Measurements from ENCODE around the gene ADGRG3.

Gene ADGRG3

DNA sequence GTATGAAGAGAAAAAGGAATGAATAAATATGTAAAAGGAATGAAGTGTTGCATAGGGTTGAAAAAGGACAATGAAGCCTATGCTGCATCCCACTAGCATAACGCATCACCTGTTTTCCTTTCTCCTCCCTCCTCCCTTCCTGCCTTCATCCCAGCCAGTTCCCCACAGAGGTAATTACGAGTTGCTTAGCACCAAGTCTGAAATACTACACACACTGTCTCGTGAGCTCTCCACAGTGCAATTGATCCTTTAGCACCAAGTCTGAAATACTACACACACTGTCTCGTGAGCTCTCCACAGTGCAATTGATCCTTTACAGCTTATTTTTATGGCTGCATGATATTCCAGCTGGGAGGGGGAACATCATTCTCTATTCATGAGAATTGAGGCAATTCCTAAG, 25.4 kb downstream of the ADGRG3 start:
- CTCF ChIA-PET = interaction anchor here (0.6 to 0.8 kb wide), 2 partner anchors 12 to 110 kb away, joined by 3 to 4 read pairs; no protein-coding TSS in a partner anchor
- no peaks in the 10 kb centered on the region for H3K9me3 ChIP-seq (ENCODE audit: control insufficient read depth, insufficient read depth, low read depth, low read length)
- no peak for TF ChIP-seq TCF7L2 (IDR thresholded peaks at IDR 0.05; ENCODE audit: borderline replicate concordance, low read depth, low read length)
- TF ChIP-seq, protein P1, sequence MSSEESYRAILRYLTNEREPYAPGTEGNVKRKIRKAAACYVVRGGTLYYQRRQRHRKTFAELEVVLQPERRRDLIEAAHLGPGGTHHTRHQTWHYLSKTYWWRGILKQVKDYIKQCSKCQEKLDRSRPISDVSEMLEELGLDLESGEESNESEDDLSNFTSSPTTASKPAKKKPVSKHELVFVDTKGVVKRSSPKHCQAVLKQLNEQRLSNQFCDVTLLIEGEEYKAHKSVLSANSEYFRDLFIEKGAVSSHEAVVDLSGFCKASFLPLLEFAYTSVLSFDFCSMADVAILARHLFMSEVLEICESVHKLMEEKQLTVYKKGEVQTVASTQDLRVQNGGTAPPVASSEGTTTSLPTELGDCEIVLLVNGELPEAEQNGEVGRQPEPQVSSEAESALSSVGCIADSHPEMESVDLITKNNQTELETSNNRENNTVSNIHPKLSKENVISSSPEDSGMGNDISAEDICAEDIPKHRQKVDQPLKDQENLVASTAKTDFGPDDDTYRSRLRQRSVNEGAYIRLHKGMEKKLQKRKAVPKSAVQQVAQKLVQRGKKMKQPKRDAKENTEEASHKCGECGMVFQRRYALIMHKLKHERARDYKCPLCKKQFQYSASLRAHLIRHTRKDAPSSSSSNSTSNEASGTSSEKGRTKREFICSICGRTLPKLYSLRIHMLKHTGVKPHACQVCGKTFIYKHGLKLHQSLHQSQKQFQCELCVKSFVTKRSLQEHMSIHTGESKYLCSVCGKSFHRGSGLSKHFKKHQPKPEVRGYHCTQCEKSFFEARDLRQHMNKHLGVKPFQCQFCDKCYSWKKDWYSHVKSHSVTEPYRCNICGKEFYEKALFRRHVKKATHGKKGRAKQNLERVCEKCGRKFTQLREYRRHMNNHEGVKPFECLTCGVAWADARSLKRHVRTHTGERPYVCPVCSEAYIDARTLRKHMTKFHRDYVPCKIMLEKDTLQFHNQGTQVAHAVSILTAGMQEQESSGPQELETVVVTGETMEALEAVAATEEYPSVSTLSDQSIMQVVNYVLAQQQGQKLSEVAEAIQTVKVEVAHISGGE (tag by site-specific recombination; conservative IDR thresholded peaks at IDR 0.05; ENCODE audit: low read depth) = no peak
- no peak for TF ChIP-seq SP7 (tag by site-specific recombination; IDR thresholded peaks at IDR 0.05)
- TF ChIP-seq, protein P2, sequence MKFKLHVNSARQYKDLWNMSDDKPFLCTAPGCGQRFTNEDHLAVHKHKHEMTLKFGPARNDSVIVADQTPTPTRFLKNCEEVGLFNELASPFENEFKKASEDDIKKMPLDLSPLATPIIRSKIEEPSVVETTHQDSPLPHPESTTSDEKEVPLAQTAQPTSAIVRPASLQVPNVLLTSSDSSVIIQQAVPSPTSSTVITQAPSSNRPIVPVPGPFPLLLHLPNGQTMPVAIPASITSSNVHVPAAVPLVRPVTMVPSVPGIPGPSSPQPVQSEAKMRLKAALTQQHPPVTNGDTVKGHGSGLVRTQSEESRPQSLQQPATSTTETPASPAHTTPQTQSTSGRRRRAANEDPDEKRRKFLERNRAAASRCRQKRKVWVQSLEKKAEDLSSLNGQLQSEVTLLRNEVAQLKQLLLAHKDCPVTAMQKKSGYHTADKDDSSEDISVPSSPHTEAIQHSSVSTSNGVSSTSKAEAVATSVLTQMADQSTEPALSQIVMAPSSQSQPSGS (tag by site-specific recombination; IDR thresholded peaks at IDR 0.05; ENCODE audit: low read depth) = no peak
- no peak for TF ChIP-seq ZSCAN23 (tag by site-specific recombination; IDR thresholded peaks at IDR 0.05)
- no peak for TF ChIP-seq ZNF596 (tag by site-specific recombination; IDR thresholded peaks at IDR 0.05)
- no peak for TF ChIP-seq ZNF529 (tag by site-specific recombination; IDR thresholded peaks at IDR 0.05; ENCODE audit: insufficient replicate concordance)
- no peak for TF ChIP-seq ZNF138 (tag by site-specific recombination; IDR thresholded peaks at IDR 0.05; ENCODE audit: borderline replicate concordance)
- H3K36me3 ChIP-seq (ENCODE audit: control insufficient read depth in 2 of 2, insufficient read depth in 1 of 2, low read length in 2 of 2) = no peaks in the 10 kb centered on the region
- H3K4me3 ChIP-seq (ENCODE audit: low read depth, low read length) = no peak overlapping the region
- POLR2A ChIA-PET = no interaction called here
- H3K27ac ChIP-seq (ENCODE audit: extremely low read depth, low read depth, low read length) = no peak overlapping the region
- no peaks in the 10 kb centered on the region for H3K4me1 ChIP-seq (ENCODE audit: control insufficient read depth, insufficient read depth, low read length)

DNA sequence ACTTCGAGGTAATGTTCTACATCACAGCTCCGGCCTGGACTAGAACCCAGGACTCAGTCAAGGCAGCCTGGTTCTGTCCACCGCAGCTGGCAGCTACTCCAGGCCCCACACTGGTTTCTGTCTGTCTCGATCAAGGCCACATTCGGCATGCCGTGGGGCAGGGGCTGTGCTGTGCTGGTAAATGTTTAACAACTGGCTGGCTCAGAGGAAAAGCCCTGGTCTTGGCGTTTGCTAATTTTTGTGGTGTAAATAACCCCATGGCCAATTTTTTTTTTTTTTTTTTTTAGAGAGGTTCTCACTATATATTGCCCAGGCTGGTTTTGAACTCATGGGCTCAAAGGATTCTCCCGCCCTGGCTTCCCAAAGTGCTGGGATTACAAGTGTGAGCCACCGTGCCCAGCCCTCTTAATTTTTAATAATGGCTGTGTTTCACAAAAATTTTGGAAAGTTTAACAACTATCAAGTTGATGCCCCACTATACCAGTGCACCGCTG, 26.2 kb downstream of the ADGRG3 start:
- CTCF ChIA-PET = no interaction called here
- Histone ChIP-seq H3K36me3 (ENCODE audit: control insufficient read depth in 2 of 2, insufficient read depth in 1 of 2, low read length in 2 of 2) (no peaks in the 10 kb centered on the region), H3K4me1 (ENCODE audit: control insufficient read depth, insufficient read depth, low read length) (no peaks in the 10 kb centered on the region), H3K9me3 (ENCODE audit: control insufficient read depth, insufficient read depth, low read depth, low read length) (no peaks in the 10 kb centered on the region), H3K4me3 (ENCODE audit: low read depth, low read length) (no peak overlapping the region), H3K27ac (ENCODE audit: extremely low read depth, low read depth, low read length) (no peak overlapping the region)
- TF ChIP-seq, protein P3, sequence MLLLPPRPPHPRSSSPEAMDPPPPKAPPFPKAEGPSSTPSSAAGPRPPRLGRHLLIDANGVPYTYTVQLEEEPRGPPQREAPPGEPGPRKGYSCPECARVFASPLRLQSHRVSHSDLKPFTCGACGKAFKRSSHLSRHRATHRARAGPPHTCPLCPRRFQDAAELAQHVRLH (tag by site-specific recombination; IDR thresholded peaks at IDR 0.05) = no peak
- TF ChIP-seq, protein P4, sequence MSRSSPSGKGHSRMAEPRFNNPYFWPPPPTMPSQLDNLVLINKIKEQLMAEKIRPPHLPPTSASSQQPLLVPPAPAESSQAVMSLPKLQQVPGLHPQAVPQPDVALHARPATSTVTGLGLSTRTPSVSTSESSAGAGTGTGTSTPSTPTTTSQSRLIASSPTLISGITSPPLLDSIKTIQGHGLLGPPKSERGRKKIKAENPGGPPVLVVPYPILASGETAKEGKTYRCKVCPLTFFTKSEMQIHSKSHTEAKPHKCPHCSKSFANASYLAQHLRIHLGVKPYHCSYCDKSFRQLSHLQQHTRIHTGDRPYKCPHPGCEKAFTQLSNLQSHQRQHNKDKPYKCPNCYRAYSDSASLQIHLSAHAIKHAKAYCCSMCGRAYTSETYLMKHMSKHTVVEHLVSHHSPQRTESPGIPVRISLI (tag by site-specific recombination; IDR thresholded peaks at IDR 0.05) = 0 out of 2 replicates have a peak, but pooled peaks have one; percentile 44
- TF ChIP-seq ZNF350 (tag by site-specific recombination; IDR thresholded peaks at IDR 0.05) = no peak
- TF ChIP-seq ZNF335 (tag by site-specific recombination; conservative IDR thresholded peaks at IDR 0.05) = peak; percentile 95
- POLR2A ChIA-PET = no interaction called here

DNA sequence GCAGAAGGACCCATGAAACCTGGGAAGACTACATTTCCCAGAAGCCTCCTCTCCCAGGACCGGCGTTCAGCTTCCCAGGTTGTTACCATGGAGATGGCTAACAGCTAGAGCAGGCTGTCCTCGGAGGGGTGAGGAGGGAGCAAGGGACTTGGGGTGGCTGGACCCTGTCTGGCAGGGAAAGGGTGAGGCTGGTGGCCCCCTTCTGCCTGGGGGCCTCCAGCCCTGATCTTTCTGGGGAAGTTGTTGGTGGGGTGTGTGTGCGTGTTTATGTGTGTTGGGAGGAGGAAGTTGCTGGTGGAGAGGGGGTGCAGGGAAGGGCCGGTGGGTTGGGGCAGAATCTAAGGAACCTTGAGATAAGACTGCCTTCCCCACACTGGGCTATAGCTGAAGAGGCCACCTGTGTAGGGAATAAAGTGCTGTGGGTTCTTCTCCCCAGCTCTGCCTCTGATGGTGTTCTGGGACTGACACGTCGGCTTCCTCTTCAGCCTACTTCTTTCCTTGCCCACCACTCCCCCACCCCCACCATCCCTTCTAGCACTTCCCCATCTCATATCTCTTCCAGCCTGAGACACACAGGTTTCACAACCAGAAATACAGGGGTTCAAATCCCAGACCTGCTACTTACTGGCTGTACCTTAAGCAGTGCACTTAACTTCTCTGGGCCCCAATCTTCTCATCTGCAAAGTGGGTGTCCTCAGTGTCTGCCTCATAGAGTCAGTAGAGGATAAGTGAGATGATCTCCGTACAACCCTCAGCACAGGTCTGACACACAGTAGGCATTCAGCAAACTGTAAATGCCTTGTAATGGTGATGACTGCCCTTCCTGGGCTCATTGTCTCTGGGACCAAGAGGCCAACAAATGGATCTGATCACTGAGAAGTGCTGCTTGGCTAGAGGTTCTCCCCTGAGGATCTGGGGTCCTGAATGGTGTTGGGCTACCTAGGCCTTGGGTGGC, 26.9 kb downstream of the ADGRG3 start, which contains the start of gene DRC7:
Gene DRC7 (plus strand): TSS at position 82 of the 955 bp plus-strand sequence. CDS start 3,144 bp downstream, outside the sequence.
- CTCF ChIA-PET = no interaction called here
- Histone ChIP-seq H3K4me3 (ENCODE audit: low read depth, low read length) (no peak within 1 kb of the TSS), H3K9me3 (ENCODE audit: control insufficient read depth, insufficient read depth, low read depth, low read length) (no peaks in the 10 kb centered on the region), H3K27ac (ENCODE audit: extremely low read depth, low read depth, low read length) (no peak within 1 kb of the TSS), H3K4me1 (ENCODE audit: control insufficient read depth, insufficient read depth, low read length) (no peaks in the 10 kb centered on the region), H3K36me3 (ENCODE audit: control insufficient read depth in 2 of 2, insufficient read depth in 1 of 2, low read length in 2 of 2) (no peaks in the 10 kb centered on the region)
- POLR2A ChIA-PET = no interaction called here
- TF ChIP-seq, protein P5, sequence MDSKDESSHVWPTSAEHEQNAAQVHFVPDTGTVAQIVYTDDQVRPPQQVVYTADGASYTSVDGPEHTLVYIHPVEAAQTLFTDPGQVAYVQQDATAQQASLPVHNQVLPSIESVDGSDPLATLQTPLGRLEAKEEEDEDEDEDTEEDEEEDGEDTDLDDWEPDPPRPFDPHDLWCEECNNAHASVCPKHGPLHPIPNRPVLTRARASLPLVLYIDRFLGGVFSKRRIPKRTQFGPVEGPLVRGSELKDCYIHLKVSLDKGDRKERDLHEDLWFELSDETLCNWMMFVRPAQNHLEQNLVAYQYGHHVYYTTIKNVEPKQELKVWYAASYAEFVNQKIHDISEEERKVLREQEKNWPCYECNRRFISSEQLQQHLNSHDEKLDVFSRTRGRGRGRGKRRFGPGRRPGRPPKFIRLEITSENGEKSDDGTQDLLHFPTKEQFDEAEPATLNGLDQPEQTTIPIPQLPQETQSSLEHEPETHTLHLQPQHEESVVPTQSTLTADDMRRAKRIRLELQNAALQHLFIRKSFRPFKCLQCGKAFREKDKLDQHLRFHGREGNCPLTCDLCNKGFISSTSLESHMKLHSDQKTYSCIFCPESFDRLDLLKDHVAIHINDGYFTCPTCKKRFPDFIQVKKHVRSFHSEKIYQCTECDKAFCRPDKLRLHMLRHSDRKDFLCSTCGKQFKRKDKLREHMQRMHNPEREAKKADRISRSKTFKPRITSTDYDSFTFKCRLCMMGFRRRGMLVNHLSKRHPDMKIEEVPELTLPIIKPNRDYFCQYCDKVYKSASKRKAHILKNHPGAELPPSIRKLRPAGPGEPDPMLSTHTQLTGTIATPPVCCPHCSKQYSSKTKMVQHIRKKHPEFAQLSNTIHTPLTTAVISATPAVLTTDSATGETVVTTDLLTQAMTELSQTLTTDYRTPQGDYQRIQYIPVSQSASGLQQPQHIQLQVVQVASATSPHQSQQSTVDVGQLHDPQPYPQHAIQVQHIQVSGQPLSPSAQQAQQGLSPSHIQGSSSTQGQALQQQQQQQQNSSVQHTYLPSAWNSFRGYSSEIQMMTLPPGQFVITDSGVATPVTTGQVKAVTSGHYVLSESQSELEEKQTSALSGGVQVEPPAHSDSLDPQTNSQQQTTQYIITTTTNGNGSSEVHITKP (tag by site-specific recombination; IDR thresholded peaks at IDR 0.05) = 0 out of 2 replicates have a peak, but pooled peaks have one; percentile 17
- TF ChIP-seq, protein P3 (tag by site-specific recombination; IDR thresholded peaks at IDR 0.05) = no peak
- TF ChIP-seq, protein P6, sequence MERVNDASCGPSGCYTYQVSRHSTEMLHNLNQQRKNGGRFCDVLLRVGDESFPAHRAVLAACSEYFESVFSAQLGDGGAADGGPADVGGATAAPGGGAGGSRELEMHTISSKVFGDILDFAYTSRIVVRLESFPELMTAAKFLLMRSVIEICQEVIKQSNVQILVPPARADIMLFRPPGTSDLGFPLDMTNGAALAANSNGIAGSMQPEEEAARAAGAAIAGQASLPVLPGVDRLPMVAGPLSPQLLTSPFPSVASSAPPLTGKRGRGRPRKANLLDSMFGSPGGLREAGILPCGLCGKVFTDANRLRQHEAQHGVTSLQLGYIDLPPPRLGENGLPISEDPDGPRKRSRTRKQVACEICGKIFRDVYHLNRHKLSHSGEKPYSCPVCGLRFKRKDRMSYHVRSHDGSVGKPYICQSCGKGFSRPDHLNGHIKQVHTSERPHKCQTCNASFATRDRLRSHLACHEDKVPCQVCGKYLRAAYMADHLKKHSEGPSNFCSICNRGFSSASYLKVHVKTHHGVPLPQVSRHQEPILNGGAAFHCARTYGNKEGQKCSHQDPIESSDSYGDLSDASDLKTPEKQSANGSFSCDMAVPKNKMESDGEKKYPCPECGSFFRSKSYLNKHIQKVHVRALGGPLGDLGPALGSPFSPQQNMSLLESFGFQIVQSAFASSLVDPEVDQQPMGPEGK (tag by site-specific recombination; IDR thresholded peaks at IDR 0.05) = peak; percentile 46
- TF ChIP-seq ZNF223 (tag by site-specific recombination; IDR thresholded peaks at IDR 0.05) = peak; percentile 45; the same call in 1 of the 2 replicates
